IgD-negative memory B cell (primary cell): ENCODE results near the gene CENPS. TPM values are rescaled to one million over a fixed set of nuclear protein-coding genes. Genes with fewer than 3 reads are reported as not detected.
A peak's percentile ranks its signal among the peaks of the same experiment; 100 is the strongest.

ENCODE experiments used
- H3K27ac Mint-ChIP-seq, 3 donors: one replicate each; pipeline ENCODE4 v1.8.0; 2020 to 2022; ENCODE audit warnings: mild to moderate bottlenecking in 3 of 3, mixed read lengths in 3 of 3, moderate library complexity in 1 of 3
- H3K27me3 Mint-ChIP-seq: one replicate; pipeline ENCODE4 v1.8.0; 2021; ENCODE audit warnings: mixed read lengths
- H3K36me3 Mint-ChIP-seq: one replicate; pipeline ENCODE4 v1.8.0; 2020; ENCODE audit warnings: mild to moderate bottlenecking, mixed read lengths
- H3K4me1 Mint-ChIP-seq, 3 donors: one replicate each; pipeline ENCODE4 v1.8.0; 2020 to 2022; ENCODE audit warnings: mixed read lengths in 3 of 3, mild to moderate bottlenecking in 1 of 3
- H3K4me3 Mint-ChIP-seq, 4 donors: one replicate each; pipeline ENCODE4 v1.8.0; 2020 to 2022; ENCODE audit warnings: mild to moderate bottlenecking in 4 of 4, mixed read lengths in 4 of 4, moderate library complexity in 3 of 4
- H3K9me3 Mint-ChIP-seq, 3 donors: one replicate each; pipeline ENCODE4 v1.8.0; 2020 to 2021; ENCODE audit warnings: mixed read lengths in 3 of 3, mild to moderate bottlenecking in 1 of 3
- polyA plus RNA-seq: library from polyadenylated mRNA; unstranded; fragments of 300-500 nt; fragmentation: Illumina TruSeq; gene quantifications from one replicate; pipeline ENCODE4 v1.2.3, GENCODE V29; 2021

Gene CENPS
- polyA plus RNA-seq, 1 donor from 2014 or later: 12.3 TPM

DNA sequence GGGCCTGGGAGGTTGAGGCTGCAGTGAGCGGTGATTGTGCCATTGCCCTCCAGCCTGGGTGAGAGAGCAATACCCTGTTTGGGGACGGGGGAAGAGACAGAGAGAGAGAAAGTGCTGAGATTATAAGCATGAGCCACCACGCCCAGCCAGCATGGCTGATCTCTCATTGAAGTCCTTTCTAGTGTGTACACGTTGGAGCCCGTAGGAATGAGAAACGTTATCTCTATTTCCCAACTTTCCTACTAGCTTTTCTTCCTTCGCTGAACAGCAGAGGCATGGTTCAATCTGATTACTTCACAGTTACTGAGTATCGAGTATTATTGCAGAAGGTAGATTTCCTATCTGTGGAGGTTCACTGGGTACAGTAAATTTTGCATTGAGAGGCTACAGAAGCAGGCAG is 49.1 kb downstream of the CENPS start:
- Mint-ChIP-seq H3K9me3 (no peaks in the 10 kb centered on the region), H3K36me3 (no peaks in the 10 kb centered on the region), H3K4me1 (peaks cover 14 to 37% (median 28%) of the 10 kb centered on the region in 3 donors), H3K27ac (no peak overlapping the region), H3K4me3 (peak overlapping the region in 2 of 4 donors; percentile 16 to 40), H3K27me3 (no peaks in the 10 kb centered on the region)

DNA sequence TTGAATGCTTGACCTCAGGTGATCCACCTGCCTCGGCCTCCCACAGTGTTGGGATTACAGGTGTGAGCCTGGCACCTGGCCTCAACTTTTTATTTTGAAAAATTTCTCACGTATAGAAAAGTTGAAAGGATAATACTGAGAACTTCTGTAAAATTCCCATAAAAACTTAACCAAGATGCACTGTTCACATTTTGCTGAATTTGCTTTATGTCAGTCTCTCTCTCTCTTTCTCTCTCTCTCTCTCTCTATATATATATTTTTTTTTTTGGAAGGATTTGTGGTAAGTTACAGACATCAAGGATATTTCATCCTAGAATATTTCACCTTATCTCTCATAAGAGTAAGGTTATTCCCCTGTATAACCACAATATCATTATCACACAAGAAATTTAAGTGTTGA is 50.4 kb downstream of the CENPS start:
- Mint-ChIP-seq H3K27me3 (no peaks in the 10 kb centered on the region), H3K4me1 (peaks cover 10 to 28% (median 27%) of the 10 kb centered on the region in 3 donors), H3K36me3 (no peaks in the 10 kb centered on the region), H3K9me3 (no peaks in the 10 kb centered on the region), H3K27ac (no peak overlapping the region), H3K4me3 (no peak overlapping the region)

- Mint-ChIP-seq H3K4me3 (peak overlapping the region in 1 of 4 donors; percentile 41), H3K36me3 (peaks cover 2% of the 10 kb centered on the region), H3K9me3 (no peaks in the 10 kb centered on the region), H3K4me1 (peaks cover 6 to 15% (median 11%) of the 10 kb centered on the region in 3 donors), H3K27me3 (no peaks in the 10 kb centered on the region), H3K27ac (no peak overlapping the region)
These were observed 54.3 kb downstream of the CENPS start for GRCh38 chr1:10484521-10484920.

DNA sequence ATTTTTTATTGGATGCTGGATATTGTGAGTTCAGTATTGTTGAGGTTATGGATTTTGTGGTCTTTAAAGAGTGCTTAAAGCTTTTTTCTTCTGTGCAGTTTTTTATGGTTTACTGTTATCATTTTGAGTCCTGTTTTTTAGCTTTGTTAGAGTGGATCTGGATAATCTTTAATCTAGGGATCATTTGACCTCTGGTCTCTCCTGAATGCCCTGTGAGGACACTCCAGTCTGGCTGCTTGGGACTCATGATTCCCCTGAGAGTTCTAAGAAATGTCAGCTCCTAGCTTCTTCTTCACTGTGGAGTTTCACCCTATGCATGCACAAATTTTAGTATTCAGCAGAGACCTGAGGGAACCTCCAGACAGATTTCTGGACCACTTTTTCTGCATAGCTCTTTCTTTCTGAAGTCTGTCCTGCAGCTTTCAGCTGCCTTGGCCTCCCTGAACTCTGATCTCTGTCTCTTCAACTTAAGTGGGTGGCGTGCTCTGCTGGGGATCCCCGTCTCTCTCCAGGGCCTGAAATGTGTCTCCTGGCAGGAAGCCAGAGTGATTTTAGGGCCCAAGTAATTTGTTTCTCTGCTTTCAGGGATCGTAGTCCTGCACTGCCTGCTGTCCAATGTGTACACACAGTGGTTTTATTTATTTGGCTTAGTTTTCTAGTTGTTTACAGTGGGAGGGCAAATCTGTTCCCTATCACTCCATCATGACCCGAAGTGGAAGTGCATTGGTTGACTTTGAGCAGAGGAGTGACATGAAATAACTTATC is 59.2 kb downstream of the CENPS start:
- peaks cover 2% of the 10 kb centered on the region for H3K36me3 Mint-ChIP-seq
- no peak overlapping the region for H3K27ac Mint-ChIP-seq
- H3K4me3 Mint-ChIP-seq: no peak overlapping the region
- H3K4me1 Mint-ChIP-seq: peaks cover 0 to 15% (median 6%) of the 10 kb centered on the region in 3 donors
- no peaks in the 10 kb centered on the region for H3K27me3 Mint-ChIP-seq
- H3K9me3 Mint-ChIP-seq: no peaks in the 10 kb centered on the region

DNA sequence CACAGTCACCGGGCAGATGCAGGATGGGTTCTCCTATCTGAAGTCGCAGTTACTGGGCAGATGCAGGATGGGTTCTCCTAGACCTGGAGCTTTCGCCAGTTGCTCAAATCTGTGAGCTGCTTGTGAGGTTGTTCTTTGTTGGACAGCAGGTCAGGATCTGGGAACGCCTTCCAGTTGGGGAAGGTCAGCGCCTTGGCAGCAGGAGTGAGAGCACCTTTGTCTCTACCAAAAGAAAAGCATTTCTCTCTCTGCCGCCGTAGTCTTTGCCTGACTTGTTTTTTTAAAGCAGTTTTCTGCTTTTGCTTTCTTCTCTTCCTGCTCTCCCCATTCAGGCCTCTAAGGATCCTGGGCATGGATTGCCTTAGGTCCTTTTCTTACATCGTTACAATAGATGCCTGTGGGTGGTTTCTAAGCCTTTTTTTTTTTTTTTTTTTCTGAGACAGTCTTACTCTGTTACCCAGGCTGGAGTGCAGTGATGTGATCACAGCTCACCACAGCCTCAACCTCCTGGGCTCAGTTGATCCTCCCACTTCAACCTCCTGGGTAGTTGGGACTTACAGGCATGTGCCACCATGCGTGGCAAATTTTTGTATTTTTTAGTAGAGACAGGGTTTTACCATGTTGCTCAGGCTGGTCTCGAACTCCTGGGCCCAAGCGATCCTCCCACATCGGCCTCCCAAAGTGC is 60.2 kb downstream of the CENPS start:
- no peak overlapping the region for H3K4me3 Mint-ChIP-seq
- no peak overlapping the region for H3K27ac Mint-ChIP-seq

More for the DNA sequence above, 60.2 kb downstream of the CENPS start:
- Mint-ChIP-seq H3K9me3 (no peaks in the 10 kb centered on the region), H3K4me1 (peaks cover 7 to 19% (median 9%) of the 10 kb centered on the region in 3 donors), H3K36me3 (peaks cover 2% of the 10 kb centered on the region), H3K27me3 (no peaks in the 10 kb centered on the region)

Other genes starting within 250 kb of the CENPS start
- 1.8 TPM for gene KIF1B, start 219.9 kb upstream of the CENPS start, polyA plus RNA-seq
- 44.8 TPM for gene PGD, start 31.4 kb upstream of the CENPS start, polyA plus RNA-seq
- not detected for gene CORT, start 19.6 kb downstream of the CENPS start, polyA plus RNA-seq
- 37.5 TPM for gene DFFA, start 42.1 kb downstream of the CENPS start, polyA plus RNA-seq
- 7.6 TPM for gene PEX14, start 44.5 kb downstream of the CENPS start, polyA plus RNA-seq